HFF-Myc (cell line): ENCODE results near the gene OXT.
"Not testable (repeated sequence)": the region's sequence is repeated elsewhere in the genome, so short reads cannot be mapped to it uniquely, and the experiment has no call there.

Experiments
- DNase-seq: peaks from one replicate; pipeline ENCODE4 v3.0.0-alpha.2; 2011; ENCODE audit warnings: low read depth; ENCODE audit errors: extremely low read depth
- H3K4me3 ChIP-seq: replicated peaks from 2 replicates; pipeline ENCODE4 v1.5.1; 2011; ENCODE audit warnings: low read depth, mild to moderate bottlenecking, control low read depth, low read length
- CTCF ChIP-seq: IDR thresholded peaks from 2 replicates; pipeline ENCODE4 v1.5.1; 2012; ENCODE audit warnings: mild to moderate bottlenecking, low read depth, low read length, control low read depth; ENCODE audit errors: missing control alignments

OXT gene

GRCh38 chr20:3071266-3071609, 182 bp upstream of the OXT start:
- H3K4me3 ChIP-seq = no peak overlapping the region; the same call in 1 of the 2 replicates
- no peak for DNase-seq
- no peak for TF ChIP-seq CTCF

GRCh38 chr20:3072530-3073250, 1.3 kb downstream of the OXT start:
- TF ChIP-seq CTCF = no peak
- DNase-seq = no peak
- H3K4me3 ChIP-seq = no peak overlapping the region

- H3K4me3 ChIP-seq = not testable (repeated sequence)
These were observed 1.8 kb downstream of the OXT start for GRCh38 chr20:3073251-3073643.

GRCh38 chr20:3074812-3075211, 3.4 kb downstream of the OXT start:
- TF ChIP-seq CTCF = no peak
- H3K4me3 ChIP-seq = no peak overlapping the region
- DNase-seq = no peak

More at GRCh38 chr20:3073251-3073643, 1.8 kb downstream of the OXT start:
- not testable (repeated sequence) for DNase-seq

GRCh38 chr20:3075315-3075714, 3.9 kb downstream of the OXT start:
- not testable (repeated sequence) for H3K4me3 ChIP-seq, DNase-seq

- TF ChIP-seq CTCF = no peak
- no peak for DNase-seq
- no peak overlapping the region for H3K4me3 ChIP-seq
These were observed 6.3 kb downstream of the OXT start for GRCh38 chr20:3077618-3078134.

- no peak overlapping the region for H3K4me3 ChIP-seq
- no peak for TF ChIP-seq CTCF
- DNase-seq = no peak
These were observed 9.5 kb downstream of the OXT start for GRCh38 chr20:3080939-3081388.

- TF ChIP-seq CTCF = no peak
These were observed 10.2 kb downstream of the OXT start for GRCh38 chr20:3081641-3082040.

More at GRCh38 chr20:3081641-3082040, 10.2 kb downstream of the OXT start:
- no peak overlapping the region for H3K4me3 ChIP-seq
- no peak for DNase-seq
